Pulmonary artery endothelial cell (primary cell): Measurements from ENCODE around the gene ZSWIM6. TPM values are rescaled to one million over a fixed set of nuclear protein-coding genes. Genes with fewer than 3 reads are reported as not detected.

Source experiments
- DNase-seq: peaks from one replicate; pipeline ENCODE4 v3.0.0-alpha.2; 2011; ENCODE audit warnings: low read depth, low spot score
- total RNA-seq: library from RNA; depleted of rRNA; stranded (reverse); fragments of >200 nt; gene quantifications from 2 replicates; pipeline ENCODE4 v1.2.3, GENCODE V29; 2014

Gene ZSWIM6
- total RNA-seq, 1 donor from 2014 or later, result 25.5 TPM

GRCh38 chr5:61472172-61472958 lies 140.3 kb downstream of the ZSWIM6 start:
- DNase-seq, result no peak

GRCh38 chr5:61474746-61475145 lies 142.7 kb downstream of the ZSWIM6 start:
- no peak for DNase-seq

- no peak for DNase-seq
These were observed 145.7 kb downstream of the ZSWIM6 start for GRCh38 chr5:61477788-61478187.

- no peak for DNase-seq
These were observed 148.0 kb downstream of the ZSWIM6 start for GRCh38 chr5:61479850-61480614.

- no peak for DNase-seq
These were observed 150.9 kb downstream of the ZSWIM6 start for GRCh38 chr5:61482980-61483379.

GRCh38 chr5:61486476-61486875 lies 154.4 kb downstream of the ZSWIM6 start:
- no peak for DNase-seq

- no peak for DNase-seq
These were observed 157.5 kb downstream of the ZSWIM6 start for GRCh38 chr5:61489574-61489973.

GRCh38 chr5:61491861-61492260 lies 159.8 kb downstream of the ZSWIM6 start:
- no peak for DNase-seq

GRCh38 chr5:61493973-61494372 lies 161.9 kb downstream of the ZSWIM6 start:
- no peak for DNase-seq

- no peak for DNase-seq
These were observed 164.4 kb downstream of the ZSWIM6 start for GRCh38 chr5:61496446-61496845.

- DNase-seq, result no peak
These were observed 164.8 kb downstream of the ZSWIM6 start for GRCh38 chr5:61496860-61497259.

- DNase-seq, result no peak
These were observed 166.1 kb downstream of the ZSWIM6 start for GRCh38 chr5:61498121-61498520.

- DNase-seq, result no peak
These were observed 169.9 kb downstream of the ZSWIM6 start for GRCh38 chr5:61501971-61502370.

GRCh38 chr5:61504143-61504770 lies 172.2 kb downstream of the ZSWIM6 start:
- no peak for DNase-seq

GRCh38 chr5:61505281-61505680 lies 173.2 kb downstream of the ZSWIM6 start:
- no peak for DNase-seq

GRCh38 chr5:61507232-61507631 lies 175.2 kb downstream of the ZSWIM6 start:
- DNase-seq, result no peak

- DNase-seq, result no peak
These were observed 184.9 kb downstream of the ZSWIM6 start for GRCh38 chr5:61516946-61517345.

- no peak for DNase-seq
These were observed 187.7 kb downstream of the ZSWIM6 start for GRCh38 chr5:61519728-61520277.

- DNase-seq, result no peak
These were observed 191.0 kb downstream of the ZSWIM6 start for GRCh38 chr5:61523073-61523472.

- DNase-seq, result no peak
These were observed 191.9 kb downstream of the ZSWIM6 start for GRCh38 chr5:61523997-61524396.

- DNase-seq, result no peak
These were observed 193.6 kb downstream of the ZSWIM6 start for GRCh38 chr5:61525512-61526206.

- no peak for DNase-seq
These were observed 194.1 kb downstream of the ZSWIM6 start for GRCh38 chr5:61526207-61526519.
